Activated naive CD8-positive, alpha-beta T cell treated with anti-CD3 and anti-CD28 coated beads, Interleukin-2, amount 50 U/mL, for 16 hours (primary cell): ENCODE results near the gene SIRPG.
A peak's percentile ranks its signal among the peaks of the same experiment; 100 is the strongest.
"Not testable (repeated sequence)": the region's sequence is repeated elsewhere in the genome, so short reads cannot be mapped to it uniquely, and the experiment has no call there.

ENCODE experiments used
- DNase-seq: peaks from one replicate; pipeline ENCODE4 v3.0.0-alpha.2; 2020; ENCODE audit warnings: low read depth, low spot score

The SIRPG gene

DNA sequence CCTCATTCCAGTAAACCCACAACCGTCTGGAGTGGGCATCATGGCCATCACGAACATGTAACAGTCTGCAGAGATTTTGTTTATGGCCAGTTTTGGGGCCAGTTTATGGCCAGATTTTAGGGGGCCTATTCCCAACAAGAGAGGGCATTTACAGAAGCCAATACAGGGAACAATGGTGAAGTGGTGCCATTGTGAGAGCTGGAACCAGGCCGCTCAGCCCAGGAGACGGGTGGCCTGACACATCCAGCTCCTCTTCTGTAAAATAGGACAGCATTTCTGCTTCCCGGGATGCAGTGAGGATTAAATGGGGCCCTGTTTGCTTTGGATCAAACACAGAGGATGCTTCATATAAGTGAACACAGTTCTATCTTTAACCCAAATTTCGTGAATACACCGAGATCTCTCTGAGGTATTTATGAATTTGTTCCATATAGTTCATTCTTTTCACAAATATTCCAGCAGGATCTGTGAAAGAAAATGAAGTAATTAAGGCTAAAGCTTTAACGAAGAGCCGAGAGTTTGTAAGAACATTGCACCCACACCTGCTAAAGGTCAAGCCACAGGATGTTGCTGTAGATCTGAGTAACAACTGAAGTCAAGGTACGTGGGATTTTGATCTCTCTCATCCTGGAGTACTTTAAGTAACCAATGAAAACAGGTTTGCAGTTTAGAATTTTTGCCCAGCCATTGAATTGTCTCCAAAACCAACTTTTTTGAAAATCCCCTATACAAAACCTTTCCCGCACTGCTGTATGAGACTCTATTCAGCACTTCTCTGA, 14.5 kb upstream of the SIRPG start:
- DNase-seq, result no peak

DNA sequence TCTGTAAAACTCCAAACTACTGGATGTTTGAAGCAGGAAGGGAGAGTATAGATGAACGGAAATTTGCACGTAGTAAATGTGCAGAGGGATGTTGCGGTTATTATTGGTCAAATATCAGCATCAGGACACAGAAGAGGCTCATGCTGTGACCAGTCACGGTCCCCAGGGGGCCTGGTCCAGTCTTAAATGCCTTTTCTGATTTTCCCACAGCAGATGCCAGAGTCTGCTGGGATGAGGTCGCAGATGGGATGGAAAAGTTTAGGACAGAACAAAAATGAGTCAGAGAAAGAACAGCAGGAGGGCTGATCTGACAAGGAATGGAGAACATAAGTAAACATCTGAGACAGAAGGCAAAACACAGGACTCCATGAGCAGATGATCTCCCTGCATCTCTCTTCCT, 11.7 kb upstream of the SIRPG start:
- DNase-seq, result no peak

DNA sequence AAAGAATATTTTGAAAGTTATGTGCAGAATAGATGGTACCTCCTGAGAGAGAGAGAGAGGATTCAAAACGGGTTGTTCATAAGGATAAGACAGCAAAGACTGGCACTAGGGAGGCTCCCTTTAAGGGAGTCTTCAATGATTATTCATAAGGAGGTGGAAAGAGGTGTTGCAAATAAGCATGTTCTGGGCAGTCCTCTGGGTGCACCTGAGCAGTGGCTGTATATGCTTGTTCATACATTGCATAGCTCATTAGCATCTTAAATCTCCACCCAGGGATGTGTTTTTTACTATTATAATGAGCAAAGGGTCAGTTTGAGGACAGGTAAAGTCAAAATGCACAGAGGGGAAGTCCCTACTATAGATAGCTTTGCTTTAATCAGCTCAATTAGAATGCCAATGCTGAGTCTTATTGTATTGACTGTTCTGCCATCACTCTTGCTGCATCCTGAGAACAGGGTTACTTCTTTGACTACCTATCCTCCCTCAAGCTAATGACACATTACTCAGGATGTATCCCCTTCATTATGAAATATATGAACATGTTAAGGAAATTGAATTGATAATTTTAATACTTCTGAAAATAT, 10.0 kb upstream of the SIRPG start:
- DNase-seq, result no peak

DNA sequence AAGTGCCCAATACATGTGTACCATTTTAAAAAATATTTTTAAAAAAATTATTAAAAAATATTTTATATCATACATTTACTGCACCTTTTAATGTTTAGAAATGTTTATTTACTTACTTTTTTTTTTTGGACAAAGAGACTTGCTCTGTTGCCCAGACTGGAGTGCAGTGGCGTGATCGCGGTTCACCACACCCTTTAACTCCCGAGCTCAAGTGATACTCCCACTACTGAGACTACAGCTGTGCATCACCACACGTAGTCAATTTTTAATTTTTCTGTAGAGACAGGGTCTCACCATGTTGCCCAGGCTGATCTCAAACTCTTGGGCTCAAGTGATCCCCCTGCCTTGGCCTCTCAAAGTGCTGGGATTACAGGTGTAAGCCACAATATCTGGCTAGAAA, 9.2 kb upstream of the SIRPG start:
- DNase-seq, result no peak

DNA sequence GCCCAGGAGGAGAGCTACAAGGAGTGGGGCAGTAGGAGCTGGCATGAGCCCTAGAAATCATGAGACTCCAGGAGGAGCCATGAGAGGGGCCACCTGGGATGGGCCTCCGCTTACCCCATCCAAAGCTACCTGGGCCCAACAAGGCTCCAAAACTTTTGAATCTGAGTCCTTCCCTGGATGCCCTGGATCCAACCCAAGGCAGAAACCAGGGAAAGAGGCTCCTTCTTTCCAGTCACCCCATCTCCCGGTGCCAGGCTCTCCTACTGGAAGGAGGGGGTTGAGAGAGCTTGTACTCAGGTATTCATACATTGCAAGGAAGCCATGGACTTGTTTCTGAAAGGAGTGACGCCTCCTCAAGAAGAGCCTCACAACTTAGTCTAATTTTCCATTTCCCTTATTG, 7.8 kb upstream of the SIRPG start:
- no peak for DNase-seq

DNA sequence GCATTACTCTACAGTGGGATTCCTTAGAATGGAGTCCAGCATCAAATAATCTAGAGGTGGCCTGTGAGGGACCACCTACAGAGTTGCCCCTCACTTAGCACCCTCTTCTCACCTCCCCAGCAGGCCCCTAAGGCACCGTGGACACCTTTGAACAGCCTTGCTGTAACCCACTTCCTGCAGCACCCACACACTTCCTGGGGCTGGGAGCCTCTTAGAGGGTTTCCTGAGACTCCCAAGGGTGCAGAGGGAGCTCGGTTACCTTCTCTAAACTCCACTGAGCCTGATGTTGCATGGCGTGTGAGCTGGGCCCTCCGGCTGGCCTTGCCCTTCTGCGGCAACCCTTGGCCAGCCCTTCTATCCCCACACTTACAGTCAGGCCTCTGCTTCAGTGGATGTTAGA, 7.3 kb upstream of the SIRPG start:
- peak; percentile 27 for DNase-seq

DNA sequence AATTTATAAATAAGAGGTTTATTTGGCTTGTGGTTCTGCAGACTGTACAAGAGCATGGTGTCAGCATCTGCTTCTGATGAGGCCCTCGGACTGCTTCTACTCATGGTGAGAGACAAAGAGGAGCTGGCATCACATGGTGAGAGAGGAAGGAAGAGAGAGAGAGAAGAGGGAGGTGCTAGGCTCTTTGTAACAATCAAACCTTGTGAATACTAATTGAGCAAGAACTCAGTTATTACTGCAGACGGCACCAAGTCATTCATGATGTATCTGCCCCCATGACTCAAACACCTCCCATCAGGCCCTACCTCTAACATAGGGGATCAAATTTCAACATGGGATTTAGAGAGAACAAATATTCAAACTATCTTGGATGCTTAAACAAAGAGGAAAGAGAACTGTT, 6.3 kb upstream of the SIRPG start:
- DNase-seq, result no peak

DNA sequence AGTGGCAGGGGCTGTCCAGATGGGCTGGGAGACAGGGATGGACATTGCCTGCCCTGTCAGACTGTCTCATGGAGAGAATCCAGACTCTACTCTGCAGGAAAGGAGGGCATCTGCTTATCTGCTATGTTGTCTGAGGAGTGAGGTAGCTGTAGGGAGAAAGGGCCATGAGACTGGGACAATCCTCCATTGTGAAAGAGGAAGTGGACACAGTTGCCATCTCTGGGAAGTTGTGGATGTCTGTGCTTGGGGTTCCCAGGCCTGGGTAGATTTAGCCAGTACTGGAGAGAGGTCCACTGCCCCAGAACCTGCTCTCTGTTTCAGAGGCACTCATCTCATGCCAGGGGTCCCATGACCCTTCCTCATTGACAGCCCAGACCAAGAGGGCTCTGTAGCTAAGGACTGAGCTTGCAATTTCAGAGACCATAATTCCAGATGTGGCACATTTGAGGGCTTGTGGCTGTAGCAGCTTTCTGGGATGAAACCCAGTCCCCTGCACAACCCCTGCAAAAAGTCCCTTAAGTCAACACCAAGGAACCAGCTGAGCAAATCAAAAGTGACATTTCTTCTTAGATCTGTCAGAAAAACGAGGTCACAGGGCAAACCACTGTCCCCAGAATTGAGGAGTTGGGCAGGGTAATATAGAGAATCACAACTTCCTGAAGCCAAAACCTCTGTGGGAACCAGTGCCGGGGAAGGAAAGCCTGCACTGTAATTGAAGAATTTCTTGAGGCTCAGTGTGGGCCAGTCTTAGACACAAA, 4.1 kb upstream of the SIRPG start:
- no peak for DNase-seq

DNA sequence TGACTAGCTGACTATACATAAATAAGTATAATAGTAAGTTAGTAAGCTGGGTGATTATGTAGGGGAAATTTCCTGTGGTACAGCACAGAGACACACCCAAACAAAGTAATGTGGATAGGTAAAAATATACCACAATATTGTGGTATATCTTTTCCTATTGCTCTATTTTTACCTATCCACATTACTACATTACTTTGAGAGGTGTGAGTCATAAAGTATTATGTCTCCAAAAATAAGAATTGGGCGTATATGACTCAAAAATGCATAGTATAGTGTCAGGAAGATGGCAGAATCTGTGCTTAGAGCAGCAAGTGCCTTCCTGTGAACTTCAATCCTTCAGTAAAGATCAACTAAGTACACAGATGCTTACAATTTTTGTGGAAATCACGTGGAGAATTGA, 2.7 kb upstream of the SIRPG start:
- DNase-seq, result no peak

DNA sequence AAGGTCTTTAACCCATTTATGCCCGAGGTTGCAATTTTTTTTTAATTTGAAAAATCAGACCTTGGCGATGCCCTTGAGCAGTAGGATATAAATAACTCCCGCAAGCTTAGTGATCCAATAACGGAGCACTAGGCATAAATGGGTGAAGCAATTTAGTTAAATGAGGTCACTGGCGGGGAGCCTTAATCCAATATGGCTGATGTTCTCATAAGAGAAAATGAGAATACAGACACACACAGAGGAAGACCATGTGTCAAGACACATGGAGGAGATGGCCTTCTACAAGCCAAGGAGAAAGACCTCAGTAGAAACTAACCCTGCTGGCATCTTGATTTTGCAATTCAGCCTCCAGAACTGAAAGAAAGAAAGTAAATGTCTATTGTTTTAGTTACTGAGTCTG, 735 bp downstream of the SIRPG start:
- DNase-seq, result no peak

DNA sequence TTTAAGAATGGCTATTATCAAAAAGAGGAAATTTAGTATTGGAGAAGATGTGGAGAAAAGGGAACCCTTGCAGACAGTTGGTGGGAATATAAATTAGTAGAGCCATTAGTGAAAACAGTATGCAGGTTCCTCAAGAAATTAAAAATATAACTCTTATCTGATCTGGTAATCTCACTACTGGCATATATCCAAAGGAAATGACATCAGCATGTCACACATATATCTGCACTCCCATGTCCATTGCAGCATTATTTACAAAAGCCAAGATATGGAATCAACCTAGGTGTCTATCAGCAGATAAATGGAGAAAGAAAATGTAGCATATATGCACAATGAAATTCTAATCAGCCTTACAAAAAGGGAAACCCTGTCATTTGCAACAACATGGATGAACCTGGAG, 2.6 kb downstream of the SIRPG start:
- DNase-seq, result no peak

DNA sequence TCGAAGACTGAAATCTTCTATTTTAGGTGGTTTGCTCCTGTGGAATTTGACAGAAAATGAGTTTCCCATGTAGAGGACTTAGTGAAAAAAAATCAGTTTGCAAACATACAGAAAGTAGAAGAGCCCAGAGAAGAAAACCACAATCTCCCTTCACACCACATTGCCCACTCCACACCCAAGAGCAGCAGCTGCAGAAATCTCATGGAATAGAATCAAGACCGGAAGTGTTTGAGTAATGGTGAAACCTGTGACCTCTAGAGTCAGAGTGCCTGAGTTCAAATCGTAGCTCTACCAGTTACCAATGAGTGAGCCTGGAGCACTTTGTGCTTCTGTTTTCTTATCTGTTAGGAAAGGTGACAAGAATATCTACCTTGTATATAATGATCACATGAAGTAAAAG, 4.6 kb downstream of the SIRPG start:
- DNase-seq, result no peak

DNA sequence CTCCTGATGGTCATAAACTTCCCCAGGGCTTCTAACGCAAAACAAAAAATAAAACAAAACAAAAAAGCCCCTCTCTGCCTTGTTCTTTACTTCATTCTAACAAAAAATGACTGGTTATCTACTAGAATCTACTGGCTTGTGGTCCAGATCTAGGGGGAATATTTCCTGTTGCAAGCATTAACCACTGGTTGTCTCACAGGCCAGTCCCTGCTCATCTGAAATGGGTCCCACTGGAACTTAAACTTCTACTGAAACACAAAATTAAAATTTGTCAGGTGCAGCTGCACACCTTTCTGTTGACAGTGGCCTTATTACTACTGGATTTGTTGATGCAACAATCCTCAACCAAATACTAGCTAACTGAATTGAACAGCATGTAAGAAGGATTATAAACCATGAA, 5.5 kb downstream of the SIRPG start:
- no peak for DNase-seq

DNA sequence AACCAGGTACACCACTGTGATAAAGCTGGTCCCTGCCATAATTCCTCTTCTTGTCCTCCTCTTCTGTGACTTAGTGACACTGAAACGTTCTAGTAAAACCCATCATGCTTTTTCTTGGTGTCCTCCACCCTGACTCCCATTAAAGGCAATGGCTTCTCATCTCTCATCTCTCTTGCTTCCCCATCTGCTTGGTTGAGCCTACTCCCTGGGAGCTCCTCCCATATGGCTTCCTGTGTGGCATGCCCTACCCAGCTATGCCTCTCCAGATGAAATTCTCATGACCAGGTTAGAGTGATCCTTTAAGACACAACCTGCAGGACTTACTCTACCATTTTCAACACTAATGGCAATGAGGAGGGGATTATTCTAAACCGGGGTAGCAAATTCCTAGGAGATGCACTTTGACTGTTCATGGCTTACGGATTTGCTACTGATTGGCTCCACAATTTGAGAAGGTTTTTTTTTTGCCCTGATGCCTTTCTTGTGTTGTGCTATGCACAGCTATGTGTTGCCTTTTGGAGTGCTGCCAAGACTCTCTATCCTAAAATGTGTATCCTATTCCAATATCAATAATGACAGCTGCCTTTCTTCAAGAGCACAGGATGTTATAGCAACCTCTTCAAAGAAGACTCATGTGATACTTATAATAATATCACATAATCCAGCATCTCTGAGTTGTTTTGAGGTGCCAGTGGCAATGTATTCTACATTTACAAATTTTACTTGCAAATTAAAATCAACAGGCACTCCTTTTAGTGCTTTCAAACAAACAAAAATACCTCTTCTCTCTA, 6.1 kb downstream of the SIRPG start:
- DNase-seq, result no peak

DNA sequence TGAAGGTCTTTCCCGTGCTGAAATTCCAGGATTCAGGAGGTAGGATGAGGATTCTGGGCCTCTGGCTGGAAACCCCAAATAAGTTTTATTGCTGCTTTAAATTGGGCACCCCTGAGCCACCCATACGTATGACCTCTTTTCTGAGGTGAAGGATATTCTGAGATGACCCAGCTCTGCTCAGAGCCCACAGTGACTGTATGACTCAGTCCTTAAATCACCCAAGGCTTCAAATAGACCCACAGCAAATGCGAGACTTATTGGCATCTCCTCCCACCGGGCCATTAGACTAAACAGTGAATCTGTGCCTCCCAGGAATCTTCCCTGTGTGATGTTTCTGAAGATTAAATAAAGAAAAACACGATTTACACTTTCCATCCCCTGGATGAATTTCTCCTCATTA, 9.5 kb downstream of the SIRPG start:
- no peak for DNase-seq

DNA sequence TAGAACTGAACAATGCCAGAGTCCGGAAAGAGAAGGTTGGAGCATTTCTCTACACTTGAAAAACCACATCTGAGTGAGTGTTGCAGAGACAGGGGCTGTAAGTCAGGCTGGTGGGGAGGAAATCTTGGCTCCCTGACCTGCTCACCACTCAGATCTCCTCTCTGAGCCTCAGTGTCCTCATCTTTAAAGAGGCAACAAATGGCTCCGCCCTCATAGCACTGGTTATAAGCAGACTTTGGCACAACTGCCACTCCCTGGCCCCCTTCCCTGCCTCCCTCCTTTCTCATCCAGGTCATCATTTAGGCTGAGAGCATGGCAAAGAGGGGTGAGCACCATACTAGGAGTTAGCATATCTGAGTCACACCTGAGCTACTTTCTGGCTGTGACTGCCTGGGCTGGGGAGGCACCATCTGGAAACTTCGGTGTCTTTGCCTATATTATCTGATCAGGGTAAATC, 10.6 kb downstream of the SIRPG start:
- DNase-seq, result no peak

DNA sequence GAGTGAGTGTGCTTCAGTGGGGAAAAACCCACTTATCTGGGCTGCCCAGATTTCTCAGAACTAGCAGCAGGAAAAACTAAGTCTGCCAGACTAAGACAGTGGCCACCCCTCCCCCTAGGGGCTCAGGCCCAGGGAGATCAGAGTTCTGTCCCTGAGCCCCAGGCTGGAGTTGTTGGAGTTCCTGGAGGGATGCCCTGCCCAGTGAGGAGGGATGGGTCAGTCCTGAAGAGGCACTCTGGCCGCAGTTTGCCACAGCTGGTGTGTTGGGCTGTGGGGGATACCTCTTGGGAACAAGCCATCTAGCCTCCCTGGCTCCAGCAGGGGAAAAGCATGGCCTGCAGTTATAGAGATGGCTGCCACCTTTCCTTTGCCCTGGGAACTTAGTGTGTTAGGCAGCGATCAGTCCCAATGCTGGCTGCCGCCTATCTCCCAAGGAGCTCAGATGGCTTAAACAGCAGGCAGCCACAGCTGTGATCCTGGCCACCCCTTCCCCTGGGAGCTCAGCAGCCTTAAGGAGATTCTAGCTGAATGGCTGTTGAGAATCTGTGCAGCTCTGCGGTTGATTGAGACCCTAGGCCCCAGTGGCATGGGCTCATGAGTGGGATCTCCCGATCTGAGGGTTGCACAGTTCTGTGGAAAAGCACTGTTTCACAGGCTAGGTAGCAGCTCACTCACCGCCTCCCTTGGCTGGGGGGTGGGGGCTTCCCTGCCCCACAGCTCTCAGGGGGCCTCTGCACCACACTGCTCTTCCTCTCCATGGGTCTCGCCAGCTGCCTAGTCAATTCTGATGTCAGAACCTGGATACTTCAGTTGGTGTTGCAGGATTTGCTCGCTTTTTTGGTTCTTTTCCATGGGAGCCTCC, 13.2 kb downstream of the SIRPG start:
- no peak for DNase-seq

DNA sequence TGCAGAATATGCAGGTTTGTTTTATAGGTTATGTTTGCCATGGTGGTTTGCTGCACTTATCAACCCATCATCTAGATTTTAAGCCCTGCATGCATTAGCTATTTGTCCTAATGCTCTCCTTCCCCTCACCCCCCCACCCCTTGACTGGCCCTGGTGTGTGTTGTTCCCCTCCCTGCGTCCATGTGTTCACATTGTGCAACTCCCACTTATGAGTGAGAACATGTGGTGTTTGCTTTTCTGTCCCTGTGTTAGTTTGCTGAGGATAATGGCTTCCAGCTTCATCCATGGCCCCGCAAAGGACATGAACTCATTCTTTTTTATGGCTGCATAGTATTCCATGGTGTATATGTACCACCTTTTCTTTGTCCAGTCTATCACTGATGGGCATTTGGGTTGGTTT, 18.9 kb downstream of the SIRPG start:
- DNase-seq, result not testable (repeated sequence)

DNA sequence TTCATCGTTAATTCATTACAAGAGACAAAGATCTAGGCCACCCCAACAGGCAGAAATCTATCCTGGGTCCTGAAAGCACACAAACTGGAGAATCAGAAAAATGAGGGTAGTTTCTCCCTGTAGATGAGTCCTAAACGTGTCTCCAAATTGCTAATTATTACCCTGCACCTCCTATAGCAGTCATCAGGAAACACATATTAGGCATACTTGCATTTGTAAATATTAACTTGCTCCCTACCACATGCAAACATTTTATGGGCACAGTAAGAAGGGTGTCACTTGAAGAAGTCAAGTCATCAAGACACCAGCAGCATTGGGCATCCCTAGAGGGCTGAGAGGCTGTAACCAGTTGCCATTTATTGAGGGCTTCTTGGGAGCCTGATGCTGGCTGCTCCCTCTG, 19.8 kb downstream of the SIRPG start:
- no peak for DNase-seq

DNA sequence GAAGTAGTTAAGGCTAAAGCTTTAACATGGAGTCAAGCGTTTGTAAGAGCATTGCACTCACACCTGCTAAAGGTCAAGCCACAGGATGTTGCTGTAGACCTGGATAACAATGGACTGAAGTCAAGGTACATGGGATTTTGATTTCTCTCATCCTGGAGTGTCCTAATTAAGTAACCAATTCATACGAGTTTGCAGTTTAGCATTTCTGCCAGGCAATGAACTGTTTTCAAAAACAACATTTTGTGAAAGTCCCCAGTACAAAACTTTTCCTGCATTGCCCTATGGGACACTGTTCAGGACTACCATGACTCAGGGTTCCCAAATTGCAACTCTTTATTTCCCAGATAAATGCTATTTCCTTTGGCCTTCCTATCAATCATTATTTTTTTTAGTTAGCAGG, 20.4 kb downstream of the SIRPG start:
- no peak for DNase-seq

DNA sequence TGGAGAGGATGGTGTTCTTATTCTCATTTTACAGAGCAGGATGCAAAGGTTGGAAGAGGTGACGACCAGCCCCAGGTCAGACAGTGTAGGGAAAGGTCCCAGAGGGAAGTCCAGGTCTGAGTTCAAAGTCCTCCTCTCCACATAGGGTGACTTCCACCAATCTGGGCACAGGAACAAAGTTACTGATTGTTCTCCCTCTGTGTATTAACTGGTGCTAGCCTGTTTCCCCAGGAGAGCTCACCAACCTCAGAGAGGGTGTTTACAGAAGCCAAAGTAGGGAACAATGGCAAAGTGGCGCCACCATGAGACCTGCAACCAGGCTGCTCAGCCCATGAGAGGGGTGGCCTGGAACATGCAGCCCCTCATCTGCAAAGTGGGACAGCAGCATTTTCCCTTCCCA, 21.0 kb downstream of the SIRPG start:
- DNase-seq, result no peak
